Upper lobe of left lung (tissue), 4 donors: ENCODE measurements around the gene CFAP45.

Source experiments
- POLR2A ChIP-seq, 4 donors: fragments of 450-650 bp; IDR thresholded peaks; one replicate each; pipeline ENCODE4 v1.5.1; 2016 to 2017; ENCODE audit warnings: antibody characterized with exemption in 4 of 4, mild to moderate bottlenecking in 2 of 4
- POLR2AphosphoS5 ChIP-seq, 2 donors: sonication (generic); formaldehyde crosslinking; IDR thresholded peaks; one replicate each; pipeline ENCODE4 v1.5.1; 2017; ENCODE audit warnings: antibody characterized with exemption in 2 of 2
- TF ChIP-seq, protein P1 (sequence below), 6 experiments: fragments of 450-650 bp in 4 of 6; fragments of 200-600 bp in 2 of 6; sonication (generic) in 2 of 6; IDR thresholded peaks; one replicate each; pipeline ENCODE4 v1.5.1; 2016 to 2019; ENCODE audit warnings: antibody characterized with exemption in 6 of 6

DNA sequence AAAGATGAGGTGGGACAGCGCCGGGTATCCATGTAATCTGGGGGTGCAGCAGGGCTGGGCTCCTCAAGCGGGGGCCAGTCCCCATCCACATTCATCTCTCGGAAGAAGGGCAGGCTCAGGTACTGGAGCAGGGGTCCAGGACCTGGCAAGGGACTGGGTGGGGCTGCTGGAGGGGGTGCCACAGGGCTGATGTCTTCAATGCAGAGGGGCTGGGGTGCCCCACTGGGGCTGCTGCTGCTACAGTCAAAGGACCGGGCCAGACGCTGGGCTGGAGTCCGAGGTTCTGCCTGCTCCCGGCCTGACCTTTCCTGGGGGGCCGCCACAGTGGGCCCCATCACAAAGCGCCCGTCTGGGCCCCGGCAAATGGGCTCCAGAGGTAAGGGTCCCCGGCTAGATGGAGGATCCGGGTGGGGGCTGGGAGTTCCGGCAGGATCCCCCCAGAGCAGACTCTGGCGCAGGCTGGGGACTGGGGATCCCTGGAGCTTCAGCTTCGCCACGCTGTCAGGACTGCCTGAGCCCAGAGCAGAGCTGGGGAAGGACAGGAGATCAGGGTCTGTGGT is 28.6 kb upstream of the CFAP45 start:
- TF ChIP-seq POLR2A (IDR thresholded peaks at IDR 0.05) = no peak
- TF ChIP-seq, protein P1, sequence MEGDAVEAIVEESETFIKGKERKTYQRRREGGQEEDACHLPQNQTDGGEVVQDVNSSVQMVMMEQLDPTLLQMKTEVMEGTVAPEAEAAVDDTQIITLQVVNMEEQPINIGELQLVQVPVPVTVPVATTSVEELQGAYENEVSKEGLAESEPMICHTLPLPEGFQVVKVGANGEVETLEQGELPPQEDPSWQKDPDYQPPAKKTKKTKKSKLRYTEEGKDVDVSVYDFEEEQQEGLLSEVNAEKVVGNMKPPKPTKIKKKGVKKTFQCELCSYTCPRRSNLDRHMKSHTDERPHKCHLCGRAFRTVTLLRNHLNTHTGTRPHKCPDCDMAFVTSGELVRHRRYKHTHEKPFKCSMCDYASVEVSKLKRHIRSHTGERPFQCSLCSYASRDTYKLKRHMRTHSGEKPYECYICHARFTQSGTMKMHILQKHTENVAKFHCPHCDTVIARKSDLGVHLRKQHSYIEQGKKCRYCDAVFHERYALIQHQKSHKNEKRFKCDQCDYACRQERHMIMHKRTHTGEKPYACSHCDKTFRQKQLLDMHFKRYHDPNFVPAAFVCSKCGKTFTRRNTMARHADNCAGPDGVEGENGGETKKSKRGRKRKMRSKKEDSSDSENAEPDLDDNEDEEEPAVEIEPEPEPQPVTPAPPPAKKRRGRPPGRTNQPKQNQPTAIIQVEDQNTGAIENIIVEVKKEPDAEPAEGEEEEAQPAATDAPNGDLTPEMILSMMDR (IDR thresholded peaks at IDR 0.05) = no peak
- no peak for TF ChIP-seq POLR2AphosphoS5 (IDR thresholded peaks at IDR 0.05)
